ENCODE measurements around the gene UIMC1.

Gene UIMC1

DNA sequence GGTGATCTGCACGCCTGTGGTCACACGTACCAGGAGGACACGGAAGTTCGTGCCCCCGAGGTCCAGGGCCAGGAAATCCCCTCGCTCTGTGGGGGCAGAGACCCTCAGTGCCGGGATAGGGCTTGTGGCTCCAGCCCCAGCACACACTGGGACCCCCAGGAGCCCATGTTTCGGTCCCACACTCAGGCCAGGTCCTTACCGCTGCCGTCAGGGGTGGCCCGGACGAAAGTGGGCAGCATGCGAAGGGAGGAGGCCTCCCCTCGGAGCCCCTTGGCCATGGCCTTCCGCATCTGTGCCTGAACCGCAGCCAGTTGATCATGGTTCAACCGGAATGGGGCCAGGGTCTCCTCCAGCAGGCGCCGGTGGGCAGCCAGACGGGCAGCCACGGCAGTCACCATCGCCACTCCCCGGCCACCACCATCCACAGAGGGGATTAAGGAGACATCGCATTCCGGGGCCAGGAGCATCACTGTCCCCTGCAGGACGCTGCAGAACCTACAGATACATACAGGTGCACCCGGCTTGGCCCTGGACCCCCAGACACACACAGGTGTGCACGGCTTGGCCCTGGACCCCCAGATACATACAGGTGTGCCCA is 119.2 kb downstream of the UIMC1 start:
- H3K4me3 ChIP-seq (ENCODE audit: low read depth, low read length): no peak overlapping the region
- DNase-seq (ENCODE audit: low read depth): no peak
- TF ChIP-seq, protein P1, sequence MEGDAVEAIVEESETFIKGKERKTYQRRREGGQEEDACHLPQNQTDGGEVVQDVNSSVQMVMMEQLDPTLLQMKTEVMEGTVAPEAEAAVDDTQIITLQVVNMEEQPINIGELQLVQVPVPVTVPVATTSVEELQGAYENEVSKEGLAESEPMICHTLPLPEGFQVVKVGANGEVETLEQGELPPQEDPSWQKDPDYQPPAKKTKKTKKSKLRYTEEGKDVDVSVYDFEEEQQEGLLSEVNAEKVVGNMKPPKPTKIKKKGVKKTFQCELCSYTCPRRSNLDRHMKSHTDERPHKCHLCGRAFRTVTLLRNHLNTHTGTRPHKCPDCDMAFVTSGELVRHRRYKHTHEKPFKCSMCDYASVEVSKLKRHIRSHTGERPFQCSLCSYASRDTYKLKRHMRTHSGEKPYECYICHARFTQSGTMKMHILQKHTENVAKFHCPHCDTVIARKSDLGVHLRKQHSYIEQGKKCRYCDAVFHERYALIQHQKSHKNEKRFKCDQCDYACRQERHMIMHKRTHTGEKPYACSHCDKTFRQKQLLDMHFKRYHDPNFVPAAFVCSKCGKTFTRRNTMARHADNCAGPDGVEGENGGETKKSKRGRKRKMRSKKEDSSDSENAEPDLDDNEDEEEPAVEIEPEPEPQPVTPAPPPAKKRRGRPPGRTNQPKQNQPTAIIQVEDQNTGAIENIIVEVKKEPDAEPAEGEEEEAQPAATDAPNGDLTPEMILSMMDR (IDR thresholded peaks at IDR 0.05; ENCODE audit: insufficient read depth, low read depth, low read length, missing control alignments): no peak

DNA sequence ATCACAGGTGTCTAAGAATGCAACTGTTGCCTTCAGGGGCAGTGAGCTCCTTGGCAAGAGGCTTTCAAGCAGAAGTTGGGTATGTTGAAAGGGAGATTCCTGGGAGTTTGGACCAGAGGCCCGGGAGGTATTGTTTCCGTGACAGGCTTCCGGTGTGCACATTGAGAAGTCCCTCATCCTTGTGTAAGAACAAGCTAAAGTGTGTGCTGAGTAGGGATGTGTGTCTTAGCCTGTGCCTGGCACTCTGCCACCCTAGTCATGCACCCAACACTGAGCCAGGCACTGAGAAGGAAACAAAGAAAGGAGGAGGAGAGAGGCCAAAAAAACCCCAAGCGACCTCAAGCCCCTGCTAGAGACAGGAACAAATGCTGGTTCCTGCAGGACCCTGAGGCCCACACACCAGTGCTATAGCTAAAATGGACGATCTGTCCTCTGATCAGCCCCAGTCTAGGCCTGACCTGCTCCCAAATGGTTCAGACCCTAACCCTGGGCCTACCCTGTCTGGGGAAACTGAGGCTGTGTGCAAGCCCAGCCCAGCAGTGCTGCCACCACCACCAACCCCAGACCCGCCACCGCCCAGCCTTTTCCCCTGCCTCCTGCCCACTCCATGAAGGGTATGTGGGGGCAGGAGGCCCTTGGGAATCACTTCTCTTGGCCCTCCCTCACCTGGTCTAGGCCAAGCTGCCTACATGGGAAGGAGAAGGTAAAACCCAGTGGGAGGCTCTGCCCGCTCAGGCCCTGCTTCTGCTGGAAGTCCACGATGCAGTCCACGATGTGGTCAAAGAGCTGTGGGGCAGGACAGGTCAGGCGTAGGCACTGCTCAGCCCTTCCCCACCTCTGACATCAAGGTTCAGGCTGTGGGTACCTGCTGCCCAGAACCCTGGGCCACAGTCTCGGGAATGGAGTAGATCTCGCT is 120.0 kb downstream of the UIMC1 start:
- no peak for DNase-seq (ENCODE audit: low read depth)
- TF ChIP-seq, protein P1 (IDR thresholded peaks at IDR 0.05; ENCODE audit: insufficient read depth, low read depth, low read length, missing control alignments): no peak
- no peak overlapping the region for H3K4me3 ChIP-seq (ENCODE audit: low read depth, low read length)

DNA sequence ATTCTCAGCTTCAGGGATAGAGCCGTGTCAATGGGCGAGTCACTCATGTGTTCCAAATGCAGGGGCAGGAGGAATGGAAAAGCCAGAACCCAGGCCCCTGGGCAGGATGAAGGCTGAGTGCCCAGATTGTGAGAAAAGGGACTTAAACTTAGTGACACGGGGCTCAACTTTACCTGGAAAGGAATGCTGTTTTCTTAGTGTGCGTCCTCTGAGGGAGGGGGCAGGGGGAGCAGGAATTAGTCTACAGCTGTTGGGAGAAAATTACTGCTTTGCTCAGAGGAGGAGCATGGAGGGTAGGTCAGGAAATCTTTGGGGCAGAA is 122.0 kb downstream of the UIMC1 start:
- no peak overlapping the region for H3K4me3 ChIP-seq (ENCODE audit: low read depth, low read length)
- TF ChIP-seq, protein P1 (IDR thresholded peaks at IDR 0.05; ENCODE audit: insufficient read depth, low read depth, low read length, missing control alignments): no peak

DNA sequence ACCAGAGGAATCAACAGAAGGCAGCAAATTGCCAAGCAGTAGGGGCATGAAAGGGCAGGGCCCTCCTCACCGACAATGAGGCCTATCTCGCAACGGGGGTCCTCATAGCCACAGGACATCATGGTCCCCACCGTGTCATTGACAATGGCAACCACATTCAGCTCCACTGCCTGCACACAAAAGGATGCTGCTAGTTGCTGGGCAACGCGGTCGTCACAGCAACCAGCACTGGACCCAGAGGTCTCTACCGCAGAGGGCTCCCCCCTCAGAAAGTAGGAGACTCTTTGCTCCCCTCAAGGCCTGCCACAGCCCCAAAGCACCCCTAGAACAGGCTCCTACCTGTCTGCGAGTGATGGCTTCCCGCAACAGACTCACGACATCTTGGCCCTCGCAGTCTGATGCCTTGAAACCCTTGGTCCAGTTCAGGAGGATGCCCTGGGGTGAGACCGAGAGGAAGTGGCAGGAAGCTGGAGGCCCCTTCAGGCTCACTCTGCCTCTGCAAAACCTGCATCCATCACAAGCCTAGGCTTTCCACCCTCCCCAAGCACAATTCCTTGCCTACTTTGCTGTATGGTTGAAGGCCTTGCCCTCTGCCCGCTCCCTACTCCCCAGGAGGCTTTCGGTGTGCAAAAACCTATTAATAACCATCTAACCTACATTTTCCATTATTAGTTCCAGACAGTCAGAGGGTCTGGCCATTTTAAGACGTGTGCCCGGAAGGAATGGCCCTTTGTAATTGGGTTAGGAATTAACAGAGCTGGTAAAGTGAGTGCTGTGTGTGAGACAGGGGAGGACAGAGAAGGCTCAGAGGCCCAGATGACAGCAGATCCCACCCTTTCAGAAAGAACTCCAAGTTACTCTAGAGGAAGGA is 122.6 kb downstream of the UIMC1 start:
- H3K4me3 ChIP-seq (ENCODE audit: low read depth, low read length): no peak overlapping the region
- DNase-seq (ENCODE audit: low read depth): no peak
- TF ChIP-seq, protein P1 (IDR thresholded peaks at IDR 0.05; ENCODE audit: insufficient read depth, low read depth, low read length, missing control alignments): no peak

More for the DNA sequence above, 122.0 kb downstream of the UIMC1 start:
- DNase-seq (ENCODE audit: low read depth): no peak

DNA sequence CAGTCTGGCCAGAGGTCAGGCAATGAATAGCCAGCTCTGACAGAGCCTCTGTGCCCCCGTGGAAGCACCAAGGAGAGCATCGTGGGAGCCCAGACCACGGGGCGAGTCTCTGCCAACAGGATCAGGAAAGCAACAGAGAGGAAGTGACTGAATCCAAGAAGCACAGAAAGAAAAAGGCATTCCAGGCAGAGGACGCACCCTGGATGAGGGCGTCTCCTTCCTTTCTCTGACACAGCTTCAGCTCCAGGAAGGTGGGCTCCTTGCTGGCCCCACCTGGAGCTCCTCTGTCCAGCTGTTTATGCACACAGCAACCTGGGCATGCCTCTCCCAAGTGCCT is 124.0 kb downstream of the UIMC1 start:
- no peak for DNase-seq (ENCODE audit: low read depth)
- H3K4me3 ChIP-seq (ENCODE audit: low read depth, low read length): no peak overlapping the region
- TF ChIP-seq, protein P1 (IDR thresholded peaks at IDR 0.05; ENCODE audit: insufficient read depth, low read depth, low read length, missing control alignments): no peak

DNA sequence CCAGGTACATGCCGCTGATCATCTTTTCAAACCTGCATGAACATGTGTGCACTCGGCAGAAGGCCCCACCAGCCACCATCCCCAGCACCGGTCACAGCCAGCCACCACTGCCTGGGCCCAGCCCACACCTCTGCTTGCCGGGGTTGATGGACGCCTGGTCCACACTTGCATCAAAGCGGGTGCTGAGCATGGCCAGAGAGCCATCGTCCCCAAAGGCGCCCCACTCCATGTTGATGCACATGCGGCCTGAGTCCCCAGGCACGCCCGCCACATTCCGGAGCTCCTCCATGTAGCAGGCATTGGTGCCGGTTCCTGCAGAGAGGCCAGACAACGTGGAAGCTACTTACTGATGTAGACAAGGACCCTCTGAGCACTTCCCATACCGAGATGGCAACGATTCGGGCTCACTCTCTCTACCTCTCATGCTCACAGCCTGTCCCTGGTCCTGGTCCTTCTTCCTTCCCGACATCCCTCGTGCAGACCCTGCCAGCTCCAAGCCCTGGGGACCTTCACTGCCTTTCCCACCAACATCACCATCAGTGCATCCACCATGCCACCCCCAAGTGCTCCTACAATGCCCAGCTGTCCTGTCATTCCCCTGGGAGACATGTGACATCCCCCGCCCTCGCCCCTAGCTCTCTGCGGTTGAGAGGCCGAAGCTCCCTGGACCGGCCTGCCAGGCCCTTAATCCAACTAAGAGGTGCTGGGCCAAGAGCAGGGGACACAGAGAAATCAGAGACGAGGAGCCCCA is 124.6 kb downstream of the UIMC1 start:
- no peak for DNase-seq (ENCODE audit: low read depth)
- no peak overlapping the region for H3K4me3 ChIP-seq (ENCODE audit: low read depth, low read length)
- TF ChIP-seq, protein P1 (IDR thresholded peaks at IDR 0.05; ENCODE audit: insufficient read depth, low read depth, low read length, missing control alignments): no peak

All from GM12865 (cell line).